ENCODE data around the gene SSR1.
"Not testable (repeated sequence)": the region's sequence is repeated elsewhere in the genome, so short reads cannot be mapped to it uniquely, and the experiment has no call there.

The SSR1 gene

GRCh38 chr6:7316658-7317533, 3.9 kb upstream of the SSR1 start:
- no peak for DNase-seq

GRCh38 chr6:7315948-7316365, 3.0 kb upstream of the SSR1 start:
- no peak for DNase-seq

GRCh38 chr6:7315087-7315947, 2.3 kb upstream of the SSR1 start:
- DNase-seq, result not testable (repeated sequence)

- DNase-seq, result no peak
Observed at GRCh38 chr6:7314414-7314813, 1.4 kb upstream of the SSR1 start.

GRCh38 chr6:7313505-7314165, 636 bp upstream of the SSR1 start:
- no peak for DNase-seq

GRCh38 chr6:7311917-7312615, 933 bp downstream of the SSR1 start:
- peak; percentile 27 for DNase-seq

GRCh38 chr6:7311176-7311575, 1.8 kb downstream of the SSR1 start:
- no peak for DNase-seq

- no peak for DNase-seq
Observed at GRCh38 chr6:7309050-7309449, 3.9 kb downstream of the SSR1 start.

- no peak for DNase-seq
Observed at GRCh38 chr6:7307533-7307932, 5.5 kb downstream of the SSR1 start.

- no peak for DNase-seq
Observed at GRCh38 chr6:7304821-7305220, 8.2 kb downstream of the SSR1 start.

GRCh38 chr6:7301702-7302101, 11.3 kb downstream of the SSR1 start:
- no peak for DNase-seq

GRCh38 chr6:7300926-7301325, 12.1 kb downstream of the SSR1 start:
- DNase-seq, result no peak

GRCh38 chr6:7298113-7298512, 14.9 kb downstream of the SSR1 start:
- no peak for DNase-seq

GRCh38 chr6:7296602-7297001, 16.4 kb downstream of the SSR1 start:
- DNase-seq, result no peak

GRCh38 chr6:7295916-7296315, 17.1 kb downstream of the SSR1 start:
- DNase-seq, result no peak

GRCh38 chr6:7292596-7293255, 20.3 kb downstream of the SSR1 start:
- no peak for DNase-seq

GRCh38 chr6:7290079-7290478, 22.9 kb downstream of the SSR1 start:
- DNase-seq, result no peak

- no peak for DNase-seq
Observed at GRCh38 chr6:7285416-7285815, 27.6 kb downstream of the SSR1 start.

- no peak for DNase-seq
Observed at GRCh38 chr6:7283676-7284075, 29.3 kb downstream of the SSR1 start.

GRCh38 chr6:7282097-7282906, 30.7 kb downstream of the SSR1 start:
- peak; percentile 31 for DNase-seq

- no peak for DNase-seq
Observed at GRCh38 chr6:7276199-7276524, 36.8 kb downstream of the SSR1 start.
